ENCODE measurements around the gene KRTAP9-4. TPM values are rescaled to one million over a fixed set of nuclear protein-coding genes. Genes with fewer than 3 reads are reported as not detected.
A peak's percentile ranks its signal among the peaks of the same experiment; 100 is the strongest.

KRTAP9-4 gene
- total RNA-seq, 1 donor from 2014 or later = not detected

GRCh38 chr17:41284043-41284442, 34.6 kb downstream of the KRTAP9-4 start:
- Mint-ChIP-seq H3K36me3 (ENCODE audit: low read depth) (no peaks in the 10 kb centered on the region), H3K27me3 (no peaks in the 10 kb centered on the region), H3K4me1 (no peaks in the 10 kb centered on the region), H3K4me3 (no peak overlapping the region), H3K9me3 (no peaks in the 10 kb centered on the region), H3K27ac (no peak overlapping the region)
- intact Hi-C loops (cut with micrococcal nuclease) = no loop called here
- DNase-seq = peak; percentile 11

- Mint-ChIP-seq H3K36me3 (ENCODE audit: low read depth) (no peaks in the 10 kb centered on the region), H3K4me1 (no peaks in the 10 kb centered on the region), H3K27me3 (no peaks in the 10 kb centered on the region), H3K27ac (no peak overlapping the region), H3K4me3 (no peak overlapping the region), H3K9me3 (no peaks in the 10 kb centered on the region)
- DNase-seq = peak; percentile 32
- intact Hi-C loops (cut with micrococcal nuclease) = no loop called here
Observed at GRCh38 chr17:41284546-41284945, 35.1 kb downstream of the KRTAP9-4 start.

GRCh38 chr17:41287050-41287449, 37.6 kb downstream of the KRTAP9-4 start:
- peak; percentile 4 for DNase-seq
- Mint-ChIP-seq H3K4me3 (no peak overlapping the region), H3K4me1 (no peaks in the 10 kb centered on the region), H3K27ac (no peak overlapping the region), H3K9me3 (no peaks in the 10 kb centered on the region), H3K27me3 (no peaks in the 10 kb centered on the region), H3K36me3 (ENCODE audit: low read depth) (no peaks in the 10 kb centered on the region)
- intact Hi-C loops (cut with micrococcal nuclease) = no loop called here

- Mint-ChIP-seq H3K27ac (no peak overlapping the region), H3K36me3 (ENCODE audit: low read depth) (no peaks in the 10 kb centered on the region), H3K27me3 (peaks cover 2% of the 10 kb centered on the region), H3K9me3 (no peaks in the 10 kb centered on the region), H3K4me1 (no peaks in the 10 kb centered on the region), H3K4me3 (no peak overlapping the region)
- intact Hi-C loops (cut with micrococcal nuclease) = no loop called here
- no peak for DNase-seq
Observed at GRCh38 chr17:41294016-41294415, 44.5 kb downstream of the KRTAP9-4 start.

- Mint-ChIP-seq H3K36me3 (ENCODE audit: low read depth) (no peaks in the 10 kb centered on the region), H3K27me3 (peaks cover 2% of the 10 kb centered on the region), H3K4me1 (no peaks in the 10 kb centered on the region), H3K27ac (no peak overlapping the region), H3K4me3 (no peak overlapping the region), H3K9me3 (peaks cover 4% of the 10 kb centered on the region)
- DNase-seq = peak; percentile 23
- intact Hi-C loops (cut with micrococcal nuclease) = loop anchor here (5.0 kb wide), 1 partner anchor 40 kb away; the partner anchor contains the start of gene KRTAP9-9
Observed at GRCh38 chr17:41296846-41297245, 47.4 kb downstream of the KRTAP9-4 start.

GRCh38 chr17:41298458-41299135, 49.1 kb downstream of the KRTAP9-4 start:
- Mint-ChIP-seq H3K4me1 (no peaks in the 10 kb centered on the region), H3K9me3 (peaks cover 4% of the 10 kb centered on the region), H3K36me3 (ENCODE audit: low read depth) (no peaks in the 10 kb centered on the region), H3K27ac (no peak overlapping the region), H3K4me3 (no peak overlapping the region), H3K27me3 (peaks cover 2% of the 10 kb centered on the region)
- DNase-seq = peak; percentile 43
- intact Hi-C loops (cut with micrococcal nuclease) = loop anchor here (5.0 kb wide), 1 partner anchor 41 kb away; the partner anchor contains the start of gene KRTAP9-9

Other genes with a start within 250 kb of the KRTAP9-4 start
- gene KRTAP3-2, start 249.8 kb upstream of the KRTAP9-4 start, total RNA-seq = not detected in 2 replicates
- not detected in 2 replicates for gene KRTAP3-1, start 240.6 kb upstream of the KRTAP9-4 start, total RNA-seq
- gene KRTAP1-5, start 222.5 kb upstream of the KRTAP9-4 start, total RNA-seq = not detected in 2 replicates
- not detected in 2 replicates for gene KRTAP1-4, start 219.5 kb upstream of the KRTAP9-4 start, total RNA-seq
- not detected in 2 replicates for gene KRTAP1-3, start 214.8 kb upstream of the KRTAP9-4 start, total RNA-seq
- not detected in 2 replicates for gene KRTAP1-1, start 208.2 kb upstream of the KRTAP9-4 start, total RNA-seq
- not detected in 2 replicates for gene KRTAP2-1, start 202.4 kb upstream of the KRTAP9-4 start, total RNA-seq
- not detected in 2 replicates for gene KRTAP2-2, start 194.5 kb upstream of the KRTAP9-4 start, total RNA-seq
- gene KRTAP2-3, start 189.6 kb upstream of the KRTAP9-4 start, total RNA-seq = not detected in 2 replicates
- gene KRTAP2-4, start 183.8 kb upstream of the KRTAP9-4 start, total RNA-seq = not detected in 2 replicates
- not detected in 2 replicates for gene KRTAP4-7, start 165.5 kb upstream of the KRTAP9-4 start, total RNA-seq
- gene KRTAP4-8, start 151.5 kb upstream of the KRTAP9-4 start, total RNA-seq = not detected in 2 replicates
- gene KRTAP4-16, start 147.5 kb upstream of the KRTAP9-4 start, total RNA-seq = not detected in 2 replicates
- not detected in 2 replicates for gene KRTAP4-9, start 144.3 kb upstream of the KRTAP9-4 start, total RNA-seq
- not detected in 2 replicates for gene KRTAP4-11, start 131.3 kb upstream of the KRTAP9-4 start, total RNA-seq
- gene KRTAP4-12, start 125.5 kb upstream of the KRTAP9-4 start, total RNA-seq = not detected in 2 replicates
- not detected in 2 replicates for gene KRTAP4-6, start 109.1 kb upstream of the KRTAP9-4 start, total RNA-seq
- not detected in 2 replicates for gene KRTAP4-5, start 99.9 kb upstream of the KRTAP9-4 start, total RNA-seq
- gene KRTAP4-4, start 88.9 kb upstream of the KRTAP9-4 start, total RNA-seq = not detected in 2 replicates
- gene KRTAP4-3, start 81.5 kb upstream of the KRTAP9-4 start, total RNA-seq = not detected in 2 replicates
- not detected in 2 replicates for gene KRTAP4-2, start 71.5 kb upstream of the KRTAP9-4 start, total RNA-seq
- gene KRTAP4-1, start 64.8 kb upstream of the KRTAP9-4 start, total RNA-seq = not detected in 2 replicates
- not detected in 2 replicates for gene KRTAP9-1, start 59.8 kb upstream of the KRTAP9-4 start, total RNA-seq
- not detected in 2 replicates for gene KRTAP9-2, start 23.0 kb upstream of the KRTAP9-4 start, total RNA-seq
- gene KRTAP9-3, start 17.2 kb upstream of the KRTAP9-4 start, total RNA-seq = not detected in 2 replicates
- gene KRTAP9-8, start 11.7 kb upstream of the KRTAP9-4 start, total RNA-seq = not detected in 2 replicates
- not detected in 2 replicates for gene KRTAP9-9, start 5.7 kb downstream of the KRTAP9-4 start, total RNA-seq
- gene KRTAP9-6, start 15.7 kb downstream of the KRTAP9-4 start, total RNA-seq = not detected in 2 replicates
- gene KRTAP9-7, start 26.0 kb downstream of the KRTAP9-4 start, total RNA-seq = not detected in 2 replicates
- gene KRTAP29-1, start 53.2 kb downstream of the KRTAP9-4 start, total RNA-seq = not detected in 2 replicates
- gene KRTAP16-1, start 59.6 kb downstream of the KRTAP9-4 start, total RNA-seq = not detected in 2 replicates
- gene KRTAP17-1, start 66.0 kb downstream of the KRTAP9-4 start, total RNA-seq = not detected in 2 replicates
- gene KRT33A, start 101.1 kb downstream of the KRTAP9-4 start, total RNA-seq = not detected in 2 replicates
- not detected in 2 replicates for gene KRT33B, start 120.1 kb downstream of the KRTAP9-4 start, total RNA-seq
- gene KRT34, start 132.6 kb downstream of the KRTAP9-4 start, total RNA-seq = not detected in 2 replicates
- not detected in 2 replicates for gene KRT31, start 147.9 kb downstream of the KRTAP9-4 start, total RNA-seq
- gene KRT37, start 174.9 kb downstream of the KRTAP9-4 start, total RNA-seq = not detected in 2 replicates
- gene KRT38, start 191.3 kb downstream of the KRTAP9-4 start, total RNA-seq = not detected in 2 replicates
- gene KRT32, start 217.7 kb downstream of the KRTAP9-4 start, total RNA-seq = not detected in 2 replicates
- not detected in 2 replicates for gene KRT35, start 231.5 kb downstream of the KRTAP9-4 start, total RNA-seq
- not detected in 2 replicates for gene KRT36, start 240.2 kb downstream of the KRTAP9-4 start, total RNA-seq

Measured in activated CD4-positive, alpha-beta T cell treated with anti-CD3 and anti-CD28 coated beads, Interleukin-2, amount 10 ng/mL, durations not matched to agents 24 days and 14 days (primary cell).